Measurements from ENCODE around the gene BSX. TPM values are rescaled to one million over a fixed set of nuclear protein-coding genes. Genes with fewer than 3 reads are reported as not detected.

Gene BSX
- total RNA-seq (2022; extraction: Qiagen RNA extraction; ENCODE audit: low read depth): not detected in 5 replicates

GRCh38 chr11:122981388-122982264 lies at the start of gene BSX:
TSS of gene BSX (minus strand) at chr11:122981834. CDS start at chr11:122981671, 163 bp downstream.

Other genes with a start within 250 kb of the BSX start
- gene CRTAM, start 143.3 kb downstream of the BSX start, total RNA-seq (2022; extraction: Qiagen RNA extraction; ENCODE audit: low read depth): 0.17 TPM in 1 of 5 replicates, not detected in the others
- gene JHY, start 99.1 kb downstream of the BSX start, total RNA-seq (2022; extraction: Qiagen RNA extraction; ENCODE audit: low read depth): 2.9 to 3.5 TPM (median 3.0 TPM) in 5 replicates
- 1,459 to 1,828 TPM (median 1,486 TPM) in 5 replicates for gene HSPA8, start 80.3 kb upstream of the BSX start, total RNA-seq (2022; extraction: Qiagen RNA extraction; ENCODE audit: low read depth)
- 16.6 to 22.6 TPM (median 19.7 TPM) in 5 replicates for gene CLMP, start 213.4 kb upstream of the BSX start, total RNA-seq (2022; extraction: Qiagen RNA extraction; ENCODE audit: low read depth)